Right lobe of liver (tissue), 4 donors: Measurements from ENCODE around the gene ZNF365.

Experiments
- POLR2A ChIP-seq: fragments of 450-650 bp; IDR thresholded peaks from one replicate; pipeline ENCODE4 v1.6.1; 2017; ENCODE audit warnings: antibody characterized with exemption, mild to moderate bottlenecking
- TF ChIP-seq, protein P1 (sequence below), 4 donors: fragments of 200-600 bp in 3 of 4; fragments of 450-650 bp in 1 of 4; IDR thresholded peaks; one replicate each; pipeline versions ENCODE4 v1.5.1 to v1.8.0; 2016 to 2022; ENCODE audit warnings: antibody characterized with exemption in 4 of 4, mild to moderate bottlenecking in 2 of 4
- donor health status: DM: no; HTN: no; CAD: no.
- donor health status: DM: no; HTN: no; CAD: no.
- donor health status: DM: no; HTN: yes; CAD: no.

DNA sequence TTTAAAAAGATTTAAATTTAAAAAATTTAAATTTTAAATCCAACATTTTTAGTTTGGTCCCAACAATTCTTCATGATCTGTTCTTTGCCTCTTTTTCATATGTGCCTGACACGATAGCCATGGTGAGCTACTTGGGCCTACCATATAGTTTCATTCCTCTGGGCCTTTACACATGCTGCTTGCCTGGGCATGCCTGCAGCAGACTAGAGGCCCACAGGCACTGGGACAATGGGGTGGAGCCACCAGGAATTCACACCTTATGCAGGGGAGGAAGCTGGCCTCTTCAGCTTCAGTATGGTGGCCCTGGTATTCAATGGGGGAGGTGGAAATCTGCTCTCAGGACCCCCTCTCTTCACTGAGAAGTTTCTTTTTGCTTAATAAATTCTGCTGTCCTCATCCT is 37.8 kb upstream of the ZNF365 start:
- TF ChIP-seq, protein P1, sequence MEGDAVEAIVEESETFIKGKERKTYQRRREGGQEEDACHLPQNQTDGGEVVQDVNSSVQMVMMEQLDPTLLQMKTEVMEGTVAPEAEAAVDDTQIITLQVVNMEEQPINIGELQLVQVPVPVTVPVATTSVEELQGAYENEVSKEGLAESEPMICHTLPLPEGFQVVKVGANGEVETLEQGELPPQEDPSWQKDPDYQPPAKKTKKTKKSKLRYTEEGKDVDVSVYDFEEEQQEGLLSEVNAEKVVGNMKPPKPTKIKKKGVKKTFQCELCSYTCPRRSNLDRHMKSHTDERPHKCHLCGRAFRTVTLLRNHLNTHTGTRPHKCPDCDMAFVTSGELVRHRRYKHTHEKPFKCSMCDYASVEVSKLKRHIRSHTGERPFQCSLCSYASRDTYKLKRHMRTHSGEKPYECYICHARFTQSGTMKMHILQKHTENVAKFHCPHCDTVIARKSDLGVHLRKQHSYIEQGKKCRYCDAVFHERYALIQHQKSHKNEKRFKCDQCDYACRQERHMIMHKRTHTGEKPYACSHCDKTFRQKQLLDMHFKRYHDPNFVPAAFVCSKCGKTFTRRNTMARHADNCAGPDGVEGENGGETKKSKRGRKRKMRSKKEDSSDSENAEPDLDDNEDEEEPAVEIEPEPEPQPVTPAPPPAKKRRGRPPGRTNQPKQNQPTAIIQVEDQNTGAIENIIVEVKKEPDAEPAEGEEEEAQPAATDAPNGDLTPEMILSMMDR (IDR thresholded peaks at IDR 0.05), result no peak
- TF ChIP-seq POLR2A, result no peak
